Brain microvascular endothelial cell (primary cell): ENCODE results near the gene SOX13.

ENCODE experiments used
- DNase-seq: peaks from one replicate; pipeline ENCODE4 v3.0.0-alpha.2; 2020
- H3K27ac ChIP-seq: fragments of 250-450 bp; sonication (Bioruptor Pico); 2 replicates; pipeline ENCODE4 v1.5.1; 2020; ENCODE audit warnings: mild to moderate bottlenecking, moderate library complexity
- H3K27me3 ChIP-seq: fragments of 250-450 bp; sonication (Bioruptor Pico); replicated peaks from 2 replicates; pipeline ENCODE4 v1.5.1; 2020; ENCODE audit warnings: mild to moderate bottlenecking
- H3K36me3 ChIP-seq: fragments of 250-450 bp; sonication (Bioruptor Pico); replicated peaks from 2 replicates; pipeline ENCODE4 v1.5.1; 2020; ENCODE audit warnings: mild to moderate bottlenecking
- H3K4me3 ChIP-seq: 2 replicates; pipeline ENCODE4 v1.5.1; 2011; ENCODE audit warnings: low read depth, mild to moderate bottlenecking, control low read depth, low read length, moderate library complexity
- in situ Hi-C: cut with HindIII; loops from 2 replicates; pipeline ENCODE4 v1.10.0; 2017; ENCODE audit warnings: low sequenced_read_pairs, low pct_ligation_motif_present
- TF ChIP-seq, protein P1 (sequence below): IDR thresholded peaks from 2 replicates; pipeline ENCODE4 v1.5.1; 2011; ENCODE audit warnings: low read depth, mild to moderate bottlenecking, moderate library complexity, low read length, control low read depth, inconsistent platforms; ENCODE audit errors: missing control alignments

SOX13 gene

DNA sequence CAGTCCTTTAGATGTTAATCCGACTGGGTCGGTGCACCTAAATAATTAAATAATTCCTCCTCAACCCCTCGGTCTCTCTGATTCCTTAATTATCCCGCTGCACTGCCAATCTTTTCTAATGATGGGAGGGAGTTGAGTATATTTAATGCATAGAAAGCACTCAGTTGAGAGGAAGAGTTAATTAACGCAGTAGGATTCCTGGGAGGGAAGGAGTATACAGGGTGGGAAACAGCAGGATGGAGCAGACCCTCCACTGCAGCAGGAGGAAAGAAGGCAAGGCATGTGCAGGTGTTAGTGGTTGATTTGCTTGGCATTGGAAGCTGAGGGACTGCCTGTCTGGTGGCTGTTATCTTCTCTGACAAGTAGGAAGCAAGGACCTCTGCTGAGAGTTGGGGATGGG lies 103.1 kb downstream of the SOX13 start:
- Histone ChIP-seq H3K27me3 (no peaks in the 10 kb centered on the region), H3K4me3 (no peak overlapping the region)
- in situ Hi-C loops: no loop called here

GRCh38 chr1:204177133-204177532 lies 104.2 kb downstream of the SOX13 start:
- Histone ChIP-seq H3K27ac (no peak overlapping the region), H3K4me3 (no peak overlapping the region), H3K27me3 (no peaks in the 10 kb centered on the region), H3K36me3 (no peaks in the 10 kb centered on the region)
- TF ChIP-seq, protein P1, sequence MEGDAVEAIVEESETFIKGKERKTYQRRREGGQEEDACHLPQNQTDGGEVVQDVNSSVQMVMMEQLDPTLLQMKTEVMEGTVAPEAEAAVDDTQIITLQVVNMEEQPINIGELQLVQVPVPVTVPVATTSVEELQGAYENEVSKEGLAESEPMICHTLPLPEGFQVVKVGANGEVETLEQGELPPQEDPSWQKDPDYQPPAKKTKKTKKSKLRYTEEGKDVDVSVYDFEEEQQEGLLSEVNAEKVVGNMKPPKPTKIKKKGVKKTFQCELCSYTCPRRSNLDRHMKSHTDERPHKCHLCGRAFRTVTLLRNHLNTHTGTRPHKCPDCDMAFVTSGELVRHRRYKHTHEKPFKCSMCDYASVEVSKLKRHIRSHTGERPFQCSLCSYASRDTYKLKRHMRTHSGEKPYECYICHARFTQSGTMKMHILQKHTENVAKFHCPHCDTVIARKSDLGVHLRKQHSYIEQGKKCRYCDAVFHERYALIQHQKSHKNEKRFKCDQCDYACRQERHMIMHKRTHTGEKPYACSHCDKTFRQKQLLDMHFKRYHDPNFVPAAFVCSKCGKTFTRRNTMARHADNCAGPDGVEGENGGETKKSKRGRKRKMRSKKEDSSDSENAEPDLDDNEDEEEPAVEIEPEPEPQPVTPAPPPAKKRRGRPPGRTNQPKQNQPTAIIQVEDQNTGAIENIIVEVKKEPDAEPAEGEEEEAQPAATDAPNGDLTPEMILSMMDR: no peak
- in situ Hi-C loops: no loop called here
- DNase-seq: no peak

More for the DNA sequence above, 103.1 kb downstream of the SOX13 start:
- no peak for DNase-seq
- TF ChIP-seq, protein P1: no peak
- no peaks in the 10 kb centered on the region for H3K36me3 ChIP-seq
- H3K27ac ChIP-seq: no peak overlapping the region
